Measurements from ENCODE around the gene GPR52.

The GPR52 gene

DNA sequence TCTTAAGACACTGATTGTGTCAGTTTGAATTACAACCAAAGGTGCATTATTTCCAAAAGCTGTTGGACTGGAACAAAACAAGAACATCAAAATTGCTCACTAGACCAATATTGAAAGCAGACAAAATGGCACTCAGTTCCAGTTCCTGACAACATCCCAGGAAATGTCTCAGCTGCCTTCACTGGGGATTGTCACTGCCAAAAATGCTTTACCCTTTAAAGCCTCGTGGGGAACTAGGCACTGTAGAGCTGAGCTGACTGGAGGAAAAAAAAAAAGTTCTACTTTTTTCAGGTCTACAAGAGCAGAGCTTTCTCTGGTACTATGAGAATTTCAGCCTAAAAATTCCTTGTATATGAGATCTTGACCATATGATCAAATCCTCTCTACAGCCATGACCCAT is 21.9 kb downstream of the GPR52 start:
- DNase-seq: no peak

DNA sequence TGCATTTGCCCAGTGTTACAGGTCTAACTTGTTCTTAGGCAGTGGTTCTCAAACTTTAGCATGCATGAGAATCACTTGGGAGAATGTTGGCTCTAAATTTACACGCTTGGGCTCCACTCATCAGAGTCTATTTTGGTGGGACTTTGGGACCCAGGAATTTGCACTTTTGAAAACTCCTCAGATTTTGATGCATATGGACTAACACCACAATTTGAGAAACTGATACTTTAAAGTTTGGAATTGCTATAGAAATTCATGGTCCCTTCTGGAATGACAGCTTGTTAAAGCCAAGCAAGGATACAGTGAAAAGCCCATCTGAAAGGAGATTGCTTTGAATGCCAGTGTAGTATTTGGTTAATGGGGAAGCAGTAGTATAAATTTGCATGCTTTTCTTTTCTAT is 31.5 kb downstream of the GPR52 start:
- DNase-seq: no peak

GRCh38 chr1:174480324-174480723 is 32.6 kb downstream of the GPR52 start:
- no peak for DNase-seq

DNA sequence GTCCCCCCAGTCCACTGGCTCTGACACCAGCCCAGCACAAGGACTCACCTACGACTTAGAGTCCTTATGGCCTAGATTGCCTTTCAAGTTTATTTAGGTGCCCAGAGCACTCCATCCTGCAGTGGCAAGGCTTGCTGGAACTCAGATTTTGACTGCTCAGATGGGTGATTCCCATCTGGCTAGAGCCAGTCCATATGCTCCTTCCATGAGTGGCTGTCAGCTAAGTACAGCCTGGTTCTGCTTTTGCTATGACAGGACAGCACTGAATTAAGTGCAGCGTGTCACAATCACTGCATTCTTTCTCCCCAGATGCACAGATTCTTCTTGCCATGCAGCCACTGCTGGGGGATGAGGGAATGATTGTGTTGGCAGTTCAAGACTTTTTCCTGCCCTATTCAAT is 43.8 kb downstream of the GPR52 start:
- DNase-seq: peak; percentile 72

- DNase-seq: no peak
These were observed 49.7 kb downstream of the GPR52 start for GRCh38 chr1:174497478-174497877.

All from NCI-H1694 (cell line).